Uterus (tissue), 4 donors: Measurements from ENCODE around the gene E2F1. TPM values are rescaled to one million over a fixed set of nuclear protein-coding genes. Genes with fewer than 3 reads are reported as not detected.
A peak's percentile ranks its signal among the peaks of the same experiment; 100 is the strongest.

Experiments
- DNase-seq, 2 donors: peaks; one replicate each; pipeline ENCODE4 v3.0.0-alpha.2; 2019 to 2020
- H3K27ac ChIP-seq, 2 donors: fragments of 200-600 bp; sonication (generic); 1 replicate in 1 of 2; 2 replicates in 1 of 2; pipeline ENCODE4 v1.5.1; 2016 to 2018
- H3K27me3 ChIP-seq, 2 donors: fragments of 200-600 bp; sonication (generic); one replicate each; pipeline ENCODE4 v1.5.1; 2018 to 2019; ENCODE audit warnings: control low read depth in 1 of 2
- H3K36me3 ChIP-seq, 2 donors: fragments of 200-600 bp; sonication (generic); one replicate each; pipeline ENCODE4 v1.5.1; 2019; ENCODE audit warnings: control low read depth in 1 of 2
- H3K4me1 ChIP-seq, 2 donors: fragments of 200-600 bp; sonication (generic); one replicate each; pipeline ENCODE4 v1.5.1; 2018 to 2019; ENCODE audit warnings: control low read depth in 1 of 2
- H3K4me3 ChIP-seq, 2 donors: fragments of 200-600 bp; sonication (generic); 1 replicate in 1 of 2; 2 replicates in 1 of 2; pipeline ENCODE4 v1.5.1; 2018 to 2019; ENCODE audit warnings: mild to moderate bottlenecking in 1 of 2
- H3K9me3 ChIP-seq, 2 donors: fragments of 200-600 bp; sonication (generic); one replicate each; pipeline ENCODE4 v1.5.1; 2019; ENCODE audit warnings: control low read depth in 1 of 2
- CTCF ChIP-seq, 4 experiments: fragments of 200-600 bp in 2 of 4; fragments of 450-650 bp in 2 of 4; sonication (generic) in 2 of 4; IDR thresholded peaks; one replicate each; pipeline ENCODE4 v1.5.1; 2016 to 2019; ENCODE audit warnings: antibody characterized with exemption in 4 of 4, mild to moderate bottlenecking in 2 of 4, moderate library complexity in 1 of 4
- POLR2A ChIP-seq, 2 donors: fragments of 450-650 bp; IDR thresholded peaks; one replicate each; pipeline ENCODE4 v1.6.1; 2016; ENCODE audit warnings: antibody characterized with exemption in 2 of 2, mild to moderate bottlenecking in 1 of 2, moderate library complexity in 1 of 2
- intact Hi-C: fragments of 100-400 bp; cut with DNase I; formaldehyde crosslinking; loops from one replicate; pipeline ENCODE4 v1.15.1; 2023; ENCODE audit warnings: low total_unique reads
- total RNA-seq, 4 donors: library from RNA; depleted of rRNA in 3 of 4; stranded (reverse); fragments of >200 nt in 3 of 4; gene quantifications; one replicate each; pipeline versions ENCODE4 v1.1.0 to v1.2.4, GENCODE V29; 2014 to 2023
- donor health status: DM: yes; HTN: yes; CAD: no.

Gene E2F1
- total RNA-seq, 4 donors from 2014 or later, result 0.51 to 7.3 (median 1.5) TPM; not detected in 1

DNA sequence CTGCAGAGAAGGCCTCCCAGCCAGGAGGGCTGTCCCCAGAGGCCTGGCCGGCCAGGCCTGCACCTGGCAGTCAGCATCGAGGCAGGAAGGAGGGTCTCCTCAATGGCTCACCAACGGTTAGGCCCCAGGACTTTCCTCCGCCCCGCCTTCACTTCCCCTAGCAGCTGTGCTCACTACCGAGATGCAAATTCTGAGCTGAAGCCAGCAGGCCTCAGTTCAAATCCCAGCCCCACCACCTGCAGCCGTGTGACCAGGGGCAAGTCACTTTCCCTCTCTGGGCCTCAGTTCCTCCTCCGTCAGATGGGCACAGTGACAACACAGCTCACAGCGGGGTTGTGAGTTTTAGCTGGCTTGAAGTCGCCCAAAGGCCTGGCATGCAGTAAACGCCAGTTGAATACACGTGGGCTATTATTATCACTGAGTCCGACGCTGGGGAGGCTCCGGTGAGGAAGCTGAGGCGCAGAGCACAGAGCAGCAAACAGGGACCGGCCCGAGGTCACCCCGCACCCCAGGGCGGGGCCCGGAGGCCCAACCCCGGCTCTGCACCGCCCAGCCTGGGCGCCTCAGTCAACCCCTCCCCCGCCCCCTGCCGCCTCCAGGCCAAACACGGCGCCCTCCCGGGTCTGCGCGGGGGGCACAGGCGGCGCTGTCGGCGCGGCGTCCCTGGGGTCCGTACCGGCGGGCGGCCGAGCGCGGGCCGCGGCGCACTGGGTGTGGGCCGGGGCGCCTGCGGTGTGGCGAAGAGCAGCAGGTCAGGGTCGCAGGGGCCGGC lies 671 bp downstream of the E2F1 start:
- intact Hi-C loops, result no loop called here
- Histone ChIP-seq H3K4me1 (peaks cover 0 to 8% of the 10 kb centered on the region in 2 donors), H3K27ac (no peak overlapping the region), H3K9me3 (no peaks in the 10 kb centered on the region), H3K4me3 (peak overlapping the region; percentile 13 to 34), H3K27me3 (no peaks in the 10 kb centered on the region), H3K36me3 (no peaks in the 10 kb centered on the region)
- no peak for TF ChIP-seq CTCF (IDR thresholded peaks at IDR 0.05)
- DNase-seq, result peak in 1 of 2 donors; percentile 16

DNA sequence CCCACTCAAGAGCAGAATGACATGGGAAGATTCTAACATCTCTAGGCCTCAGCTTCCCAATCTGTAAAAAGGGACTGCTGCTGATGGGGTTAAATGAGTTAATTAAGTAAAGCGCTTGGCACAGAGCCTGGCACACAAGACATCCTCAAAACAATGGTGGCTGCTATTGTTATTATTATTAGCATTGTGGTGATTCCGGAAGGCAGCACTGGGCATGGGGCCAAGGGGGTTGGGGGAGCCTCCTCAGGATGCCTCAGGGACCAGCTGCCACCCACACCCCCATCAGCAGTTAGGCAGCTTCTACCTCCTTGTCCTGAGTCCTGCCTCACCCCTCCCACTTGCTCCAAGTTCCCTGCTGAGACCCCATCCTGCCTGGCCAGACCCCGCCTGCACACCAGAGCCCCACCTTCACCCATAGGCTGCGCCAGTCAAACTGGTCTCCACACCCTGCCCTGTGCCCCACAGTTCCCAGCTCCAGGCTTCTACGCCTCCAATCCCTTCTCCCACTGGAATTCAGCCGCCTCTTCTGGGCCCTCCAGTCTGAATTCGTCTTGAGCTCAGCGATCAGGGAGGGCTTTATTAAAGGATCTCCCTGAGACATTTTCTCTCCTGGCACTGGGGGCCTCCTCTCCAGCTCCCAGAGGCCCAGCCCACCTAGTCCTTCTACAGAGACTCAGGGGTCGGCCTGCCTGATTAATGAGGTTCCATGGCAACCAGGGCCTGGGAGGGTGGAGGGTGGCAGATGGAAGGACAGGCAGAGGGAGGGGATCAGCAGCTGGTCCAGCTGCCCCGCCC lies 1.5 kb downstream of the E2F1 start:
- peaks cover 0 to 8% of the 10 kb centered on the region in 2 donors for H3K4me1 ChIP-seq
- TF ChIP-seq CTCF (IDR thresholded peaks at IDR 0.05) (no peak), POLR2A (IDR thresholded peaks at IDR 0.05) (no peak)
- peak in 1 of 2 donors; percentile 25 for DNase-seq
- H3K27me3 ChIP-seq, result no peaks in the 10 kb centered on the region
- intact Hi-C loops, result no loop called here
- no peaks in the 10 kb centered on the region for H3K36me3 ChIP-seq
- no peak overlapping the region for H3K27ac ChIP-seq
- no peaks in the 10 kb centered on the region for H3K9me3 ChIP-seq
- H3K4me3 ChIP-seq, result no peak overlapping the region

DNA sequence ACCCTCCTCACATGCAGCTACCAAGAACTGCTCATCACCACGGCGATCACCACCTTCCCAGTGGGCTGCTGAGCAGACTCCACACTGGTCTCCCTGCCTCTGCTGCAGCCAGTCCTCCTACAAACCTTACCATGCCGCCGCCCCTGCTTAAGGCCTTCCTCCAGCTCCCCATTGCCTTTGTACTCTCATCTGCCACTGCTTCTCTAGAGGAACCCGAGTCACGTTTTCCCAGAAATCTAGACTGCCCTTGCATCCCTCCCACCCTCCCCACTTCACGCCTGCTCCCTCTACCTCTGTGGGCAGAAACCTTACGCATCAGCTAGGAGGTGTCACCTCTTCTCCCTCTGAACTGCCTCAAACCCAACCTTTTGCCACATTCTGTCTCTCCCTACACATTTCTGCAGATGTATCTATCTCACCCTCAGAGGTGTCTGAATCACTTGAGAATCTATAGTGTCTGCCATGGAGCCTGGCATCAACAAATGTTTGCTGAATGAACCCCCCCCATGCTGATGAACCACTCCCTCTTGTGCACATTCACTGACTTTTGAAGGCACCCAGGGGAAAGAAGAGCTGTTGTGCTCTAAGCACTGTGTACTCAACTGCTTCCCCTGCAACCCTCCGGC lies 4.3 kb downstream of the E2F1 start:
- no peak for DNase-seq
- no peak overlapping the region for H3K27ac ChIP-seq
- no peaks in the 10 kb centered on the region for H3K27me3 ChIP-seq
- H3K4me3 ChIP-seq, result no peak overlapping the region
- H3K36me3 ChIP-seq, result no peaks in the 10 kb centered on the region
- TF ChIP-seq CTCF (IDR thresholded peaks at IDR 0.05) (no peak), POLR2A (IDR thresholded peaks at IDR 0.05) (no peak)
- intact Hi-C loops, result no loop called here
- H3K4me1 ChIP-seq, result peaks cover 0 to 8% of the 10 kb centered on the region in 2 donors
- H3K9me3 ChIP-seq, result no peaks in the 10 kb centered on the region

DNA sequence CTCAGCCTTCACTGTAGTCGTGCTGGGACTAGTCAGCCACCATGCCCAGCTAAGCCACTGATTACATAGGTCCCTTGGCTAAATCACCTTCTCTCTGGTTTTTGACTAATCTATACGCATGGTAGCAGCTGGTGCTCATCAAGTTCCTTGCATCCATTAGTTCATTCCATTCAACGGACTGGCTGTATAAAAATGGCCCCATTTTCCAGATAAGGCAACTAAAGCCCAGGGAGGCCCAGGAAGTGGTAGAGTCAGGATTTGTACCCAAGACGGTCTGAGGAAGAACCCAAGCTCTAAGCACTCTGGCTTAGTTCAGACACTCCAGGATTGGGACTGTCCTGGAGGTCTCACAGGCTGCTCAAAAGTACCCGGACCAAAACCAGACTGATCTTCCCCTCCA lies 4.9 kb downstream of the E2F1 start:
- no peak overlapping the region for H3K27ac ChIP-seq
- intact Hi-C loops, result no loop called here
- no peak for DNase-seq

More for the DNA sequence above, 4.9 kb downstream of the E2F1 start:
- Histone ChIP-seq H3K9me3 (no peaks in the 10 kb centered on the region), H3K4me3 (no peak overlapping the region), H3K27me3 (no peaks in the 10 kb centered on the region), H3K36me3 (no peaks in the 10 kb centered on the region), H3K4me1 (peaks cover 0 to 8% of the 10 kb centered on the region in 2 donors)
- TF ChIP-seq CTCF (IDR thresholded peaks at IDR 0.05) (no peak), POLR2A (IDR thresholded peaks at IDR 0.05) (no peak)
